HG02642 (cell line): ENCODE measurements around the gene TMEM150C.
"Not testable (repeated sequence)": the region's sequence is repeated elsewhere in the genome, so short reads cannot be mapped to it uniquely, and the experiment has no call there.

Experiments used
- ATAC-seq: cut with Tn5 transposase; IDR thresholded peaks from one replicate; pipeline ENCODE4 v1.9.1; 2021; ENCODE audit warnings: mild to moderate bottlenecking; ENCODE audit not compliant: unreplicated experiment, poor library complexity

Gene TMEM150C

GRCh38 chr4:82480771-82481505, 80.8 kb downstream of the TMEM150C start:
- ATAC-seq, result no peak

- ATAC-seq, result no peak
Measured at GRCh38 chr4:82479562-82479961, 82.2 kb downstream of the TMEM150C start.

- not testable (repeated sequence) for ATAC-seq
Measured at GRCh38 chr4:82477469-82477868, 84.3 kb downstream of the TMEM150C start.

GRCh38 chr4:82475931-82476330, 85.9 kb downstream of the TMEM150C start:
- ATAC-seq, result not testable (repeated sequence)

GRCh38 chr4:82473621-82474164, 88.1 kb downstream of the TMEM150C start:
- no peak for ATAC-seq

GRCh38 chr4:82473080-82473479, 88.7 kb downstream of the TMEM150C start:
- ATAC-seq, result not testable (repeated sequence)

GRCh38 chr4:82469791-82470345, 91.9 kb downstream of the TMEM150C start:
- no peak for ATAC-seq

GRCh38 chr4:82467471-82467870, 94.3 kb downstream of the TMEM150C start:
- ATAC-seq, result no peak

- ATAC-seq, result no peak
Measured at GRCh38 chr4:82463221-82463620, 98.6 kb downstream of the TMEM150C start.

GRCh38 chr4:82462415-82462831, 99.4 kb downstream of the TMEM150C start:
- peak; percentile 87 for ATAC-seq

- no peak for ATAC-seq
Measured at GRCh38 chr4:82461710-82462109, 100.1 kb downstream of the TMEM150C start.

- no peak for ATAC-seq
Measured at GRCh38 chr4:82458729-82459128, 103.1 kb downstream of the TMEM150C start.

- ATAC-seq, result no peak
Measured at GRCh38 chr4:82457266-82457665, 104.5 kb downstream of the TMEM150C start.

GRCh38 chr4:82452026-82452425, 109.8 kb downstream of the TMEM150C start:
- ATAC-seq, result no peak

- no peak for ATAC-seq
Measured at GRCh38 chr4:82450966-82451755, 110.6 kb downstream of the TMEM150C start.

- no peak for ATAC-seq
Measured at GRCh38 chr4:82447886-82448285, 113.9 kb downstream of the TMEM150C start.

GRCh38 chr4:82439088-82439487, 122.7 kb downstream of the TMEM150C start:
- no peak for ATAC-seq

- ATAC-seq, result no peak
Measured at GRCh38 chr4:82437285-82438005, 124.3 kb downstream of the TMEM150C start.

- ATAC-seq, result no peak
Measured at GRCh38 chr4:82436780-82437179, 125.0 kb downstream of the TMEM150C start.

- ATAC-seq, result no peak
Measured at GRCh38 chr4:82436130-82436529, 125.7 kb downstream of the TMEM150C start.
